HepG2 (cell line): ENCODE data around the gene SH3BP5. TPM values are rescaled to one million over a fixed set of nuclear protein-coding genes. Genes with fewer than 3 reads are reported as not detected.

Experiments used
- ATAC-seq: fragments of 200-7000 bp; cut with Tn5 transposase; 3 replicates; pipeline ENCODE4 v1.9.1; 2020; ENCODE audit warnings: mild to moderate bottlenecking, moderate library complexity
- BruUV-seq: library from RNA; stranded (reverse); fragments of 400-500 nt; replicated peaks from 2 replicates; lab custom pipeline; 2021; lab: Mats Ljungman, UMichigan
- CTCF ChIA-PET: fragments of 300-600 bp; formaldehyde crosslinking; extraction: SDS; loops from one replicate; lab custom pipeline; 2021; ENCODE audit warnings: low total read pairs, inconsistent platforms, low intra/inter-chr PET ratio; lab: Yijun Ruan, JAX
- POLR2A ChIA-PET: fragments of 350-600 bp; sonication (Branson Sonifier 250); formaldehyde crosslinking; loops from one replicate; lab custom pipeline; 2020; ENCODE audit warnings: antibody characterized with exemption, inconsistent platforms; lab: Yijun Ruan, JAX
- DNase-seq: peaks from one replicate; pipeline ENCODE4 v3.0.0-alpha.2; 2015; ENCODE audit warnings: low spot score
- FAIRE-seq: peaks from 3 replicates; lab custom pipeline; 2011; peaks lifted over from hg19 to GRCh38; lab: Jason Lieb, UNC
- H2AFZ ChIP-seq: one replicate; pipeline ENCODE4 v1.6.1; 2011; ENCODE audit warnings: low read length, inconsistent platforms
- H3K27ac ChIP-seq: fragments of 300-600 bp; 3 replicates; pipeline ENCODE4 v1.8.0; 2011; ENCODE audit warnings: mixed run types, mild to moderate bottlenecking, mixed read lengths, low read length, inconsistent platforms; ENCODE audit not compliant: insufficient read depth; ENCODE audit errors: extremely low read length
- H3K27me3 ChIP-seq, 2 experiments: fragments of 200-600 bp in 1 of 2; 2 replicates in 1 of 2; 3 replicates in 1 of 2; pipeline versions ENCODE4 v1.6.0 to v1.8.0; 2011; ENCODE audit warnings: low read length in 2 of 2, mild to moderate bottlenecking in 2 of 2, moderate library complexity in 2 of 2, inconsistent platforms in 1 of 2; ENCODE audit not compliant: insufficient read depth in 2 of 2, control insufficient read depth in 1 of 2
- H3K36me3 ChIP-seq, 2 experiments: fragments of 200-600 bp in 1 of 2; replicated peaks in 1 of 2; 2 replicates in 1 of 2; 3 replicates in 1 of 2; pipeline versions ENCODE4 v1.5.1 to v1.8.0; 2011; ENCODE audit warnings: low read length in 2 of 2, inconsistent platforms in 1 of 2; ENCODE audit not compliant: insufficient read depth in 2 of 2, control insufficient read depth in 1 of 2
- H3K4me1 ChIP-seq: 2 replicates; pipeline ENCODE4 v1.5.1; 2012; ENCODE audit warnings: low read length, inconsistent platforms; ENCODE audit not compliant: insufficient read depth
- H3K4me2 ChIP-seq: 2 replicates; pipeline ENCODE4 v1.6.0; 2011; ENCODE audit warnings: low read depth, low read length, inconsistent platforms
- H3K4me3 ChIP-seq, 3 experiments: fragments of 200-600 bp in 1 of 3; sonication (generic), shearing (Covaris generic) in 1 of 3; replicated peaks in 1 of 3; 2 replicates each; pipeline ENCODE4 v1.5.1; 2011 to 2016; ENCODE audit warnings: low read length in 3 of 3, inconsistent platforms in 2 of 3, low read depth in 2 of 3, mild to moderate bottlenecking in 2 of 3, control low read depth in 1 of 3, mixed read lengths in 1 of 3; ENCODE audit not compliant: insufficient read depth in 1 of 3
- H3K79me2 ChIP-seq: one replicate; pipeline ENCODE4 v1.6.1; 2011; ENCODE audit warnings: low read length, inconsistent platforms; ENCODE audit not compliant: insufficient read depth
- H3K9ac ChIP-seq: 2 replicates; pipeline ENCODE4 v1.6.0; 2011; ENCODE audit warnings: mild to moderate bottlenecking, low read depth, low read length, inconsistent platforms; ENCODE audit not compliant: insufficient read depth
- H3K9me3 ChIP-seq: 2 replicates; pipeline ENCODE4 v1.5.1; 2012; ENCODE audit warnings: mild to moderate bottlenecking, low read length
- H4K20me1 ChIP-seq: 2 replicates; pipeline ENCODE4 v1.6.0; 2011; ENCODE audit warnings: inconsistent platforms, mild to moderate bottlenecking, low read length, moderate library complexity; ENCODE audit not compliant: insufficient read depth
- E2F1 ChIP-seq: sonication (generic); formaldehyde crosslinking; IDR thresholded peaks from 2 replicates; pipeline ENCODE4 v1.5.0; 2020; ENCODE audit warnings: missing genetic modification reagents
- EHMT2 ChIP-seq: fragments of 200-600 bp; sonication (generic); IDR thresholded peaks from 2 replicates; pipeline ENCODE4 v1.7.0; 2017; ENCODE audit warnings: antibody characterized with exemption, low read depth, low read length, borderline replicate concordance
- ISL2 ChIP-seq: sonication (generic); formaldehyde crosslinking; IDR thresholded peaks from 2 replicates; pipeline ENCODE4 v1.5.0; 2020; ENCODE audit warnings: missing genetic modification reagents
- KAT2B ChIP-seq: fragments of 150-350 bp; IDR thresholded peaks from 2 replicates; pipeline ENCODE4 v1.6.1; 2014; ENCODE audit warnings: low read depth, low read length, borderline replicate concordance
- NCOR1 ChIP-seq: fragments of 200-600 bp; sonication (generic); IDR thresholded peaks from 2 replicates; pipeline ENCODE4 v1.7.0; 2017; ENCODE audit warnings: antibody characterized with exemption, low read length, borderline replicate concordance
- PRDM15 ChIP-seq: sonication (generic); formaldehyde crosslinking; IDR thresholded peaks from 2 replicates; pipeline ENCODE4 v1.4.0; 2020; ENCODE audit warnings: missing genetic modification reagents
- TFE3 ChIP-seq: IDR thresholded peaks from 2 replicates; pipeline ENCODE4 v1.6.1; 2016
- ZBTB20 ChIP-seq: sonication (generic); formaldehyde crosslinking; IDR thresholded peaks from 2 replicates; pipeline ENCODE4 v1.8.1; 2023; ENCODE audit warnings: missing genetic modification reagents, low read depth, mild to moderate bottlenecking, borderline replicate concordance
- ZBTB46 ChIP-seq: sonication (generic); formaldehyde crosslinking; IDR thresholded peaks from 2 replicates; pipeline ENCODE4 v1.4.0; 2020; ENCODE audit warnings: mild to moderate bottlenecking, missing genetic modification reagents, borderline replicate concordance
- ZNF253 ChIP-seq: sonication (generic); formaldehyde crosslinking; IDR thresholded peaks from 2 replicates; pipeline ENCODE4 v1.8.0; 2022; ENCODE audit warnings: mild to moderate bottlenecking, missing genetic modification reagents, borderline replicate concordance
- ZNF572 ChIP-seq: sonication (generic); formaldehyde crosslinking; IDR thresholded peaks from 2 replicates; pipeline ENCODE4 v1.5.1; 2020; ENCODE audit warnings: mild to moderate bottlenecking, missing genetic modification reagents
- ZNF639 ChIP-seq: conservative IDR thresholded peaks from 2 replicates; pipeline ENCODE4 v1.6.1; 2018; ENCODE audit warnings: missing genetic modification reagents
- WGBS: methylation state at CpG from one replicate; pipeline ENCODE4 v1.1.6; 2017; ENCODE audit warnings: low lambda C conversion rate; 5-methylcytosine and 5-hydroxymethylcytosine counted together
- in situ Hi-C: cut with HindIII; loops from 2 replicates; pipeline ENCODE4 v1.10.0; 2017; ENCODE audit warnings: low pct_unique_long_range_greater_than_20kb; ENCODE audit not compliant: extremely low pct_ligation_motif_present
- intact Hi-C: fragments of 100-400 bp; cut with micrococcal nuclease; formaldehyde crosslinking; loops from one replicate; pipeline ENCODE4 v1.10.0; 2022; ENCODE audit not compliant: unreplicated experiment
- polyA plus RNA-seq, 8 experiments: library from polyadenylated mRNA; depleted of rRNA in 3 of 8; stranded (reverse) in 7 of 8; unstranded in 1 of 8; fragments of >200 nt; fragmentation: Illumina TruSeq in 4 of 8; extraction: Trizol in 4 of 8; gene quantifications; 2 replicates each; pipeline versions ENCODE4 v1.2.1 to v1.2.3, GENCODE V29; 2011 to 2016; ENCODE audit warnings: low read depth in 4 of 8, missing spikeins in 1 of 8, mixed read lengths in 1 of 8; ENCODE audit not compliant: insufficient read depth in 1 of 8
- total RNA-seq, 5 experiments: library from RNA; depleted of rRNA; stranded (reverse); fragments of >200 nt; fragmentation: Illumina TruSeq; extraction: Trizol; gene quantifications; 2 replicates each; pipeline ENCODE4 v1.2.3, GENCODE V29; 2016; ENCODE audit warnings: low read depth in 1 of 5

Gene SH3BP5
- total and polyA plus RNA-seq, 2 of the 13 experiments (the other 11 are each of a cell fraction or from before 2014, with no cell fraction given): 0.09 to 0.16 TPM

- Histone ChIP-seq H3K4me3 (no peak overlapping the region), H3K79me2 (no peaks in the 10 kb centered on the region), H3K27ac (no peak overlapping the region), H3K4me2 (no peak overlapping the region), H3K36me3 (no peaks in the 10 kb centered on the region), H2AFZ (no peak overlapping the region), H3K9ac (no peak overlapping the region), H3K27me3 (peaks cover 0 to 1% of the 10 kb centered on the region in 2 experiments; a peak in 1 of 5 replicates), H4K20me1 (no peaks in the 10 kb centered on the region), H3K9me3 (no peaks in the 10 kb centered on the region), H3K4me1 (peaks cover 25% of the 10 kb centered on the region)
- no peak for ATAC-seq
- CTCF ChIA-PET: no interaction called here
- BruUV-seq: no TSS peak
- TF ChIP-seq NCOR1 (no peak), KAT2B (no peak), E2F1 (CRISPR knock-in tag) (no peak), EHMT2 (no peak), ISL2 (no peak), ZNF253 (CRISPR knock-in tag) (no peak), TFE3 (CRISPR knock-in tag) (no peak), ZBTB46 (CRISPR knock-in tag) (no peak), ZNF572 (CRISPR knock-in tag) (no peak), ZBTB20 (CRISPR knock-in tag) (no peak), ZNF639 (CRISPR knock-in tag) (no peak), PRDM15 (CRISPR knock-in tag) (no peak)
- in situ Hi-C loops: no loop called here
- WGBS: 90% methylated on average over 5 of the region's 5 CpGs
- intact Hi-C loops: no loop called here
- POLR2A ChIA-PET: no interaction called here
- FAIRE-seq: no peak
- no peak for DNase-seq
Measured at GRCh38 chr3:15316998-15317435, 15.4 kb downstream of the SH3BP5 start.
